ENCODE results near the gene ZNF709.

GRCh38 chr19:12465211-12465610 is 19.4 kb downstream of the ZNF709 start:
- TF ChIP-seq CTCF (IDR thresholded peaks at IDR 0.05 in 4 of 5, conservative IDR thresholded peaks at IDR 0.05 in 1 of 5) (no peak), POLR2A (IDR thresholded peaks at IDR 0.05) (no peak)
